GM21526 (cell line): ENCODE data around the gene CHM.
"Not testable (repeated sequence)": the region's sequence is repeated elsewhere in the genome, so short reads cannot be mapped to it uniquely, and the experiment has no call there.

ENCODE experiments used
- ATAC-seq: cut with Tn5 transposase; IDR thresholded peaks from one replicate; pipeline ENCODE4 v1.9.1; 2021; ENCODE audit warnings: moderate library complexity; ENCODE audit not compliant: unreplicated experiment, low FRiP score

The CHM gene

GRCh38 chrX:86047174-86047935, at the start of gene CHM:
Gene CHM (minus strand): TSS chrX:86047558. CDS start chrX:86047532, 26 bp downstream.
- ATAC-seq, result peak; percentile 99

- ATAC-seq, result no peak
These were observed 31.3 kb upstream of the CHM start for GRCh38 chrX:86078650-86079049.

GRCh38 chrX:86066998-86067397, 19.6 kb upstream of the CHM start:
- ATAC-seq, result no peak

GRCh38 chrX:86061407-86061806, 14.0 kb upstream of the CHM start:
- ATAC-seq, result no peak

- no peak for ATAC-seq
These were observed 4.4 kb upstream of the CHM start for GRCh38 chrX:86051741-86052140.

GRCh38 chrX:86047936-86048280, 550 bp upstream of the CHM start:
- ATAC-seq, result no peak

- no peak for ATAC-seq
These were observed 3.1 kb downstream of the CHM start for GRCh38 chrX:86044216-86044615.

- ATAC-seq, result no peak
These were observed 7.5 kb downstream of the CHM start for GRCh38 chrX:86039625-86040568.

GRCh38 chrX:86033385-86033784, 14.0 kb downstream of the CHM start:
- no peak for ATAC-seq

- no peak for ATAC-seq
These were observed 18.7 kb downstream of the CHM start for GRCh38 chrX:86028681-86029080.

GRCh38 chrX:86023811-86024210, 23.5 kb downstream of the CHM start:
- ATAC-seq, result no peak

GRCh38 chrX:86021652-86022289, 25.6 kb downstream of the CHM start:
- no peak for ATAC-seq

GRCh38 chrX:86016139-86016538, 31.2 kb downstream of the CHM start:
- no peak for ATAC-seq

- ATAC-seq, result not testable (repeated sequence)
These were observed 32.4 kb downstream of the CHM start for GRCh38 chrX:86014959-86015358.

- ATAC-seq, result no peak
These were observed 32.9 kb downstream of the CHM start for GRCh38 chrX:86014421-86014820.

GRCh38 chrX:86013792-86014191, 33.6 kb downstream of the CHM start:
- ATAC-seq, result no peak

- no peak for ATAC-seq
These were observed 35.2 kb downstream of the CHM start for GRCh38 chrX:86012188-86012587.

GRCh38 chrX:86009803-86010202, 37.6 kb downstream of the CHM start:
- not testable (repeated sequence) for ATAC-seq

GRCh38 chrX:86007891-86008290, 39.5 kb downstream of the CHM start:
- not testable (repeated sequence) for ATAC-seq

- peak; percentile 61 for ATAC-seq
These were observed 45.1 kb downstream of the CHM start for GRCh38 chrX:86002076-86002896.
